Measurements from ENCODE around the gene CYTIP. TPM values are rescaled to one million over a fixed set of nuclear protein-coding genes. Genes with fewer than 3 reads are reported as not detected.
A peak's percentile ranks its signal among the peaks of the same experiment; 100 is the strongest.

The CYTIP gene
- total and polyA plus RNA-seq, 9 of the 15 experiments (the other 6 are each of a cell fraction or from before 2014, with no cell fraction given), result 0.03 to 0.35 (median 0.26) TPM; not detected in 1

DNA sequence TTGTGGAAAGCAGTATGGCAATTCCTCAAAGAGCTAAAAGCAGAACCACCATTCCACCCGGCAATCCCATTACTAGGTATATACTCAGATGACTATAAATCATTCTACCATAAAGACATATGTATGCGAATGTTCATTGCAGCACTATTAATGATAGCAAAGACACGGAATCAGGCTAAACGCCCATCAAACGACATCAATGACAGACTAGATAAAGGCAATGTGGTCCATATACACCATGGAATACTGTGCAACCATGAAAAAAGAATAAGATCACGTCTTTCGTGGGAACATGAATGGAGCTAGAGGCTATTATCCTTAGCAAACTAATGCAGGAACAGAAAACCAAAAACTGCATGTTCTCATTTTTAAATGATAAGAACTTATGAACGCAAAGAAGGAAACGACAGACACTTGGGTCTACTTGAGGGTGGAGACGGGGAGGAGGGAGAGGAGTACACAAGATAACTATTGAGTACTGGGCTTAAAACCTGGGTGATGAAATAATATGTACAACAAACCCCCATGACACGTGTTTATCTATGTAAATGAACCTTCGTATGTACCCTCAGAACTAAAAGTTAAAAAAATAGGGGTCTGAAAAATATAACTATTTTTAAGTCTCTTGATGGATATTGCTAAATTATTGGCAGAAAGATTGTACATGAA lies 32.0 kb upstream of the CYTIP start:
- ATAC-seq (peak; percentile 17; the same call in 1 of the 3 replicates), FAIRE-seq (no peak), DNase-seq (ENCODE audit: extremely low read depth in 1 of 4, low spot score in 3 of 4) (no peak)
- intact Hi-C loops (cut with micrococcal nuclease) (loop anchor here (5.0 kb wide), 1 partner anchor 149 kb away; the partner anchor contains the start of gene ERMN), in situ Hi-C loops (cut with MboI) (loop anchor here (25.0 kb wide), 1 partner anchor 1261 kb away; no protein-coding TSS in a partner anchor)
- TF ChIP-seq, protein P1, sequence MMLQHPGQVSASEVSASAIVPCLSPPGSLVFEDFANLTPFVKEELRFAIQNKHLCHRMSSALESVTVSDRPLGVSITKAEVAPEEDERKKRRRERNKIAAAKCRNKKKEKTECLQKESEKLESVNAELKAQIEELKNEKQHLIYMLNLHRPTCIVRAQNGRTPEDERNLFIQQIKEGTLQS (IDR thresholded peaks at IDR 0.05), result peak; percentile 38; the same call in 1 of the 2 replicates
- TF ChIP-seq, protein P1 (CRISPR knock-in tag; conservative IDR thresholded peaks at IDR 0.05), result no peak
- TF ChIP-seq, protein P2, sequence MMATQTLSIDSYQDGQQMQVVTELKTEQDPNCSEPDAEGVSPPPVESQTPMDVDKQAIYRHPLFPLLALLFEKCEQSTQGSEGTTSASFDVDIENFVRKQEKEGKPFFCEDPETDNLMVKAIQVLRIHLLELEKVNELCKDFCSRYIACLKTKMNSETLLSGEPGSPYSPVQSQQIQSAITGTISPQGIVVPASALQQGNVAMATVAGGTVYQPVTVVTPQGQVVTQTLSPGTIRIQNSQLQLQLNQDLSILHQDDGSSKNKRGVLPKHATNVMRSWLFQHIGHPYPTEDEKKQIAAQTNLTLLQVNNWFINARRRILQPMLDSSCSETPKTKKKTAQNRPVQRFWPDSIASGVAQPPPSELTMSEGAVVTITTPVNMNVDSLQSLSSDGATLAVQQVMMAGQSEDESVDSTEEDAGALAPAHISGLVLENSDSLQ (IDR thresholded peaks at IDR 0.05), result peak; percentile 54
- no peak for TF ChIP-seq CEBPG (CRISPR knock-in tag; IDR thresholded peaks at IDR 0.05)
- TF ChIP-seq CEBPG (tag; conservative IDR thresholded peaks at IDR 0.05 in 1 of 2, IDR thresholded peaks at IDR 0.05 in 1 of 2), result peak in 1 of 2 experiments; percentile 78; a peak in 2 of 4 replicates
- no peak for TF ChIP-seq SUPT5H (IDR thresholded peaks at IDR 0.05)
- no peak for TF ChIP-seq RBM15 (IDR thresholded peaks at IDR 0.05; ENCODE audit: insufficient read depth, low read length)
- no peak for TF ChIP-seq EHMT2 (IDR thresholded peaks at IDR 0.05)
- TF ChIP-seq CSDE1 (IDR thresholded peaks at IDR 0.05), result no peak
- 0 out of 2 replicates have a peak, but pooled peaks have one; percentile 28 for TF ChIP-seq ZNF175 (CRISPR knock-in tag; IDR thresholded peaks at IDR 0.05; ENCODE audit: low read depth)
- no peak for TF ChIP-seq ZNF232 (CRISPR knock-in tag; IDR thresholded peaks at IDR 0.05)
- Histone ChIP-seq H3K4me2 (ENCODE audit: insufficient read depth, low read length) (no peak overlapping the region), H2AFZ (ENCODE audit: low read depth, low read length) (no peak overlapping the region), H3K4me1 (replicated peaks in 1 of 2; ENCODE audit: control insufficient read depth in 2 of 2, insufficient read depth in 2 of 2, low read length in 2 of 2) (peaks cover 0 to 22% of the 10 kb centered on the region in 2 experiments; a peak in 3 of 5 replicates), H3K4me3 (no peak overlapping the region), H4K20me1 (replicated peaks; ENCODE audit: control insufficient read depth, insufficient read depth, low read length) (no peaks in the 10 kb centered on the region), H3K9ac (ENCODE audit: insufficient read depth in 1 of 2, low read depth in 2 of 2, low read length in 2 of 2) (no peak overlapping the region), H3K27ac (ENCODE audit: extremely low read depth, low read depth, low read length) (no peak overlapping the region), H3K79me2 (ENCODE audit: control insufficient read depth, insufficient read depth, low read length) (no peaks in the 10 kb centered on the region), H3K9me3 (replicated peaks; ENCODE audit: control insufficient read depth, insufficient read depth, low read depth, low read length) (no peaks in the 10 kb centered on the region), H3K9me1 (ENCODE audit: control insufficient read depth, insufficient read depth, low read length) (no peaks in the 10 kb centered on the region), H3K36me3 (ENCODE audit: control insufficient read depth, insufficient read depth, low read length) (no peaks in the 10 kb centered on the region), H3K27me3 (ENCODE audit: control insufficient read depth in 2 of 2, insufficient read depth in 2 of 2, low read length in 2 of 2) (no peaks in the 10 kb centered on the region; a peak in 1 of 5 replicates)
- CTCF ChIA-PET (ENCODE audit: low intra/inter-chr PET ratio), result no interaction called here
- no TSS peak for BruUV-seq (replicated peaks)
- POLR2A ChIA-PET, result interaction anchor here (0.7 kb wide), 1 partner anchor 121 kb away, joined by 3 read pairs; no protein-coding TSS in a partner anchor
- WGBS (ENCODE audit: insufficient coverage, low coverage, missing lambda C conversion rate), result 6% methylated on average over 12 of the region's 12 CpGs
